Karpas-422 (cell line): ENCODE measurements around the gene EFCAB3. TPM values are rescaled to one million over a fixed set of nuclear protein-coding genes. Genes with fewer than 3 reads are reported as not detected.
"Not testable (repeated sequence)": the region's sequence is repeated elsewhere in the genome, so short reads cannot be mapped to it uniquely, and the experiment has no call there.

ENCODE experiments used
- DNase-seq: peaks from one replicate; pipeline ENCODE4 v3.0.0-alpha.2; 2015
- H2AFZ ChIP-seq: fragments of 200-600 bp; sonication (generic); 2 replicates; pipeline ENCODE4 v1.6.1; 2014; ENCODE audit warnings: antibody characterized with exemption, low read length, mixed read lengths
- H3K27ac ChIP-seq: fragments of 200-600 bp; sonication (generic); 2 replicates; pipeline ENCODE4 v1.5.1; 2014; ENCODE audit warnings: mild to moderate bottlenecking, low read length, moderate library complexity
- H3K27me3 ChIP-seq: fragments of 200-600 bp; sonication (generic); 2 replicates; pipeline ENCODE4 v1.6.1; 2014; ENCODE audit warnings: low read length, mixed read lengths
- H3K36me3 ChIP-seq: fragments of 200-600 bp; sonication (generic); 2 replicates; pipeline ENCODE4 v1.6.1; 2014; ENCODE audit warnings: low read length, mixed read lengths; ENCODE audit not compliant: insufficient read depth
- H3K4me1 ChIP-seq: fragments of 200-600 bp; sonication (generic); 2 replicates; pipeline ENCODE4 v1.6.1; 2014; ENCODE audit warnings: mild to moderate bottlenecking, low read length, mixed read lengths
- H3K4me2 ChIP-seq: fragments of 200-600 bp; sonication (generic); 2 replicates; pipeline ENCODE4 v1.6.1; 2014; ENCODE audit warnings: low read length, low read depth, mild to moderate bottlenecking; ENCODE audit not compliant: poor library complexity, severe bottlenecking
- H3K4me3 ChIP-seq: fragments of 200-600 bp; sonication (generic); 2 replicates; pipeline ENCODE4 v1.5.1; 2014; ENCODE audit warnings: mild to moderate bottlenecking, antibody characterized with exemption, low read length, mixed read lengths
- H3K79me2 ChIP-seq: fragments of 200-600 bp; sonication (generic); 2 replicates; pipeline ENCODE4 v1.6.1; 2014; ENCODE audit warnings: mild to moderate bottlenecking, low read length, mixed read lengths
- H3K9ac ChIP-seq: fragments of 200-600 bp; sonication (generic); 2 replicates; pipeline ENCODE4 v1.6.0; 2014; ENCODE audit warnings: low read length
- H3K9me2 ChIP-seq: fragments of 200-600 bp; sonication (generic), shearing (Covaris generic); replicated peaks from 2 replicates; pipeline ENCODE4 v1.6.0; 2014; ENCODE audit warnings: mild to moderate bottlenecking, low read length, moderate library complexity; ENCODE audit not compliant: insufficient read depth
- H3K9me3 ChIP-seq: fragments of 300-700, 200-600 bp; sonication (generic); 2 replicates; pipeline ENCODE4 v1.6.1; 2014; ENCODE audit warnings: low read length, mixed read lengths
- H4K20me1 ChIP-seq: fragments of 200-600 bp; sonication (generic); 2 replicates; pipeline ENCODE4 v1.6.1; 2014; ENCODE audit warnings: mild to moderate bottlenecking, antibody characterized with exemption, low read length, low read depth; ENCODE audit not compliant: insufficient read depth
- total RNA-seq: library from RNA; depleted of rRNA; stranded (reverse); fragments of >200 nt; shearing (Covaris generic); gene quantifications from 2 replicates; pipeline ENCODE4 v1.2.3, GENCODE V29; 2014; ENCODE audit warnings: low replicate concordance

Gene EFCAB3
- total RNA-seq, 1 experiment from 2014 or later, result not detected

DNA sequence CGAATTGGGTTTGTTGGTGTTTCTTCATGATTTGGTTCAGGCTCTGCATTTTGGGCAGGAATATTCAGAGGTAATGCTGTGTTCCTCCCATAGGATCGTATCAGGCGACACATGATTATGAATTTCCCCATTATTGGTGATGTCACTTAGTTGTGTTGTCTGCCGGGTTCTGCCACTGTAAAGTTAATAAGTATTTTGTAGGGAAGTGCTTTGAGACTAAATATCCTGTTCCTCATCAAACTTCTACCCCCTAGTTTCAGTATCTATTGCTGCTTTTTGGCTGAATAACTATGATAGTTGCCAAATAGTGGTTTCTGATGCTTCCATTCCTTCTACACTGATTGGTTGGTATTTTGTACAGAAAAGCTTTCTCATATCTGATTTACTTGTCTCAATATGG lies 71.8 kb downstream of the EFCAB3 start:
- not testable (repeated sequence) for H2AFZ ChIP-seq, H3K4me3 ChIP-seq, H4K20me1 ChIP-seq, H3K9me2 ChIP-seq, H3K79me2 ChIP-seq, H3K27me3 ChIP-seq, H3K9me3 ChIP-seq, H3K36me3 ChIP-seq
- H3K27ac ChIP-seq, result peak overlapping the region; percentile 99
- DNase-seq, result peak; percentile 44
- H3K9ac ChIP-seq, result peak overlapping the region; percentile 61; the same call in 1 of the 2 replicates
- H3K4me1 ChIP-seq, result peaks cover 37% of the 10 kb centered on the region
- H3K4me2 ChIP-seq, result peak overlapping the region; percentile 71

DNA sequence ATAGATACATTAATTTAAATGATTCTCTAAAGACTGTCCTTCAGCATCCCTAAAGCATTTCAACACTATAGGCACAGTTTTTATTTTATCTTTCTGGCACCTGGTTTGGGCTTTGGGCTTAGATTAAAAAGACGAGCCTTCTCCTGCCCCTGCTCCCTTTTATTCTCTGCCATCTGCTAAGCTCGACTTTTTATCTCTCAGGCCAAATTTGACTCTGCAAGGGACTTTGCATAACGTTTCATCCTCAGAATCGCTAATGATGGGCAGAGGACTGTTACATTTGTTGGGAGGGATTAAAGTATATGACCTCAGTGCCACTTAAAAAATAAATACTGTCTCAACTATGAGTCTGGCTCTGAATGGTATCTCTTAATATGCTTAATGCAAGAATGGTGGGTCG lies 72.7 kb downstream of the EFCAB3 start:
- not testable (repeated sequence) for H3K79me2 ChIP-seq, H4K20me1 ChIP-seq, H3K36me3 ChIP-seq, H3K9me2 ChIP-seq, H2AFZ ChIP-seq, H3K9me3 ChIP-seq, H3K27me3 ChIP-seq
- Histone ChIP-seq H3K4me2 (peak overlapping the region; percentile 71), H3K9ac (peak overlapping the region; percentile 61), H3K27ac (peak overlapping the region; percentile 99), H3K4me1 (peaks cover 37% of the 10 kb centered on the region), H3K4me3 (0 out of 2 replicates have a peak overlapping the region, but pooled peaks have one; percentile 52)
- DNase-seq, result peak; percentile 88

DNA sequence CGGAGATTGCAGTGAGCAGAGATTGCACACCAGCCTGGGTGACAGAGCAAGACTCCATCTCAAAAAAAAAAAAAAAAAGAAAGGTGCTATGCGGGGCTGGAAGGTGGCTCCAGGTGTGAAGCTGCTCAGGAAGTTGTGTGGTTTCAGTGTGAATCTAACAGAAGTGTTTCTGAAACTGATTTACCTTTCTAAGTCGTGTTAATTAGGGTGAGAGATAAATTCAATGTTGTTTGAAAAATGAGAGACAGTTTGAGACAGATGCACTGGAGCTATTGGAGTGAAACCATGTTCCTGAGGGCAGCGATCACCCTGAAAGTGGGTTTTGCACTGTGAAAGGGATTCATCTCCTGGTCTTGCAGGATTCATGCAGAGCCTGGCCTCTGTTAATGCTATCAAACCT lies 73.3 kb downstream of the EFCAB3 start:
- not testable (repeated sequence) for H2AFZ ChIP-seq, H3K79me2 ChIP-seq, H3K9me2 ChIP-seq, H3K27me3 ChIP-seq, H3K36me3 ChIP-seq, H4K20me1 ChIP-seq, H3K9me3 ChIP-seq
- peak overlapping the region; percentile 71 for H3K4me2 ChIP-seq
- H3K27ac ChIP-seq, result peak overlapping the region; percentile 99
- H3K4me1 ChIP-seq, result peaks cover 38% of the 10 kb centered on the region
- DNase-seq, result peak; percentile 69
- peak overlapping the region; percentile 61 for H3K9ac ChIP-seq
- H3K4me3 ChIP-seq, result peak overlapping the region; percentile 52

DNA sequence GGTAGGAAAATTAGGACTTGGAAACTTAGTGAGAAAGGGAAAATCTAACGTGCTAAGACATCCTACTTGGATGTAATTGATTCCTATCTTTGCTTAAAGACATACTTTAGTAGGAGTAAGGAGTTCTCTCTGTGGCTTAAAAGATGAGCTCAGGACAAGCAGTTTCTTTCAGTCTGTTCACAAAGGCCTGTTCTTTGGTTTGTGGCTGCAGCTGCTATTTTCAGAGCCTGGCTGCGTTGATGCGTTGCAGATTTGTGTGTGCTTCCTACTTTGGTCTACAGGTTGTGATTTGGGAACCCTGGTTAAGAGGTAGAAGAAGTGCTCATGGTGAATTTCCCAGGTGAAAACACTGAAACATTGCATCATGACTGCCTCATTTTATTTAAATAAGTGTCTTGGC lies 73.8 kb downstream of the EFCAB3 start:
- peak overlapping the region; percentile 61 for H3K9ac ChIP-seq
- peak overlapping the region; percentile 71 for H3K4me2 ChIP-seq
- not testable (repeated sequence) for H3K27me3 ChIP-seq, H4K20me1 ChIP-seq, H3K79me2 ChIP-seq, H3K9me2 ChIP-seq, H3K9me3 ChIP-seq, H2AFZ ChIP-seq, H3K36me3 ChIP-seq
- DNase-seq, result peak; percentile 79
- peaks cover 40% of the 10 kb centered on the region for H3K4me1 ChIP-seq
- H3K27ac ChIP-seq, result peak overlapping the region; percentile 99
- H3K4me3 ChIP-seq, result peak overlapping the region; percentile 52

DNA sequence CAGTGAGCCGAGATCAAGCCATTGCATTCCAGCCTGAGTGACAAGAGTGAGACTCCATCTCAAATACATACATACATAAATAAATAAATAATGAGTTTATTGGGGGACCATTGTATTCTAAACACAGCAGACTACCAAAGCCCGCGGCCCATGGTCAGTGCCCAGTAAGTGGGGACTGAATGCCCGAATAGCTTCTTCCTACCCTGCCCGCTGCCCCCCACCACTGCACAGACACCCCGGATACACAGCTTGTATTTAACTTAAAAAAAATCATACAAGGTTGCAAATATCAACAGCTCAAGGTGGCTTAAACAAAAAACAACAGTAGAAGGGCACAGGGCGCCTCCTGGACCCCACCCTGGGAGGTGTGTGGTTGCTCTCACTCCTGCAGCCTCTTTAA lies 75.7 kb downstream of the EFCAB3 start:
- Histone ChIP-seq H3K79me2 (no peaks in the 10 kb centered on the region), H3K4me1 (peaks cover 40% of the 10 kb centered on the region), H3K9ac (no peak overlapping the region), H4K20me1 (no peaks in the 10 kb centered on the region), H3K27ac (no peak overlapping the region), H3K9me2 (no peaks in the 10 kb centered on the region), H3K9me3 (no peaks in the 10 kb centered on the region), H3K4me3 (no peak overlapping the region), H3K4me2 (no peak overlapping the region), H2AFZ (no peak overlapping the region), H3K27me3 (no peaks in the 10 kb centered on the region), H3K36me3 (no peaks in the 10 kb centered on the region)
- DNase-seq, result no peak

DNA sequence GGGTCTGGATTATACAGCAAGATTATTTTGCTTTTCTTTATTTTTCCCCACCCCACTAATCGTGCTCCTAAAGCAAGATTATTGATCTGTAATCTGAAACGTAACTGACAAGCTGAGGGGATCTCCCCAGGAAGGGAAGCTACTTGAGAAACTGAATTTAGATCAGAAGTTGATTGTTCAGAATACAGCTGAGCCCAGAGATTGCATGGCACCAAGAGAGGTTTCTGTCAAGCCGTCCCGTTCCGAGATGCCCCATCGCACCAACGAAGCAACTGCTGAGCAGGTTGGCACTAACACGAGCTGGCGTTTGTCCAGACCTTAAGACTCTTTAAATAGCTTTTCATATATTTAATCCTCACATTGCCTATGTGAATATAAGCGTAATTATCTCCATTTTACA lies 78.1 kb downstream of the EFCAB3 start:
- H3K27me3 ChIP-seq, H3K4me3 ChIP-seq, H3K9me3 ChIP-seq, H4K20me1 ChIP-seq, H3K4me2 ChIP-seq, H3K36me3 ChIP-seq, H3K9me2 ChIP-seq, H3K9ac ChIP-seq, H3K27ac ChIP-seq, DNase-seq, H2AFZ ChIP-seq, H3K79me2 ChIP-seq: not testable (repeated sequence)
- peaks cover 35% of the 10 kb centered on the region for H3K4me1 ChIP-seq

DNA sequence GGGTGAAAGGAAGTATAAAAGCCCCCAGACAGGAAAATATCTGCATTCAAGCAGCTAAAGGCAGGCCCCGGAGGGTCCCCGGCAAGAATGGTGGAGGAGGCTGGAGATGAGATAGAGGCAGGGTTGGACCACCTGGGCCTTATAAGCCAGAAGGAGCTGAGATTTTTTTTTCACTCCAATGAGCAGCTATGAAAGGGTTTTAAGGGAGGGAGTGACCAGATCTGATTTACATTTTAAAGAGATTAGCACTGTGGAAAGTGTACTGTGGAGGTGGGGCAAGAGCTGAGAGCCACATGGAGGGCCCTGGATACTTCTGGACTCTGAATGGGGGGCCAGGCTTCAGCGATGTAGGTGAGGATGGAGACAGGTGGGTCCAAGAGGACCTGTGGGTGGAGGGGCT lies 84.1 kb downstream of the EFCAB3 start:
- H3K27me3 ChIP-seq, H3K9me3 ChIP-seq, H4K20me1 ChIP-seq, H3K36me3 ChIP-seq, H2AFZ ChIP-seq, H3K9me2 ChIP-seq, H3K9ac ChIP-seq, H3K79me2 ChIP-seq, H3K4me3 ChIP-seq: not testable (repeated sequence)
- DNase-seq, result peak; percentile 71
- Histone ChIP-seq H3K4me2 (peak overlapping the region; percentile 32), H3K27ac (peak overlapping the region; percentile 34; the same call in 1 of the 2 replicates), H3K4me1 (peaks cover 26% of the 10 kb centered on the region)

DNA sequence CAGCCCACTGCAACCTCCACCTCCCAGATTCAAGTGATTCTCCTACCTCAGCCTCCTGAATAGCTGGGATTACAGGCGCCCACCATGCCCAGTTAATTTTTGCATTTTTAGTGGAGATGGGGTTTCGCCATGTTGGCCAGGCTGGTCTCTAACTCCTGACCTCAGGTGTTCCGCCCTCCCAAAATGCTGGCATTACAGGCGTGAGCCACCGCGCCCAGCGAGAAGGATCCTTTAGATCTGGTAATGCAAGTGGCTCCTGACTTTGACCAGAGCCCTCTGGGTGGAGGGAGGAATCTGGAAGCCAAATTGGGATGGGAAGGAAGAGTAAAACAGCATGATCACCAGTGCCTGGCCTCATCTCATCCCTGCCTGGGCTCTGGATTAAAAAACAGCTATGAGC lies 84.9 kb downstream of the EFCAB3 start:
- not testable (repeated sequence) for H4K20me1 ChIP-seq, H3K4me2 ChIP-seq, DNase-seq, H3K4me3 ChIP-seq, H3K9me2 ChIP-seq, H2AFZ ChIP-seq, H3K36me3 ChIP-seq, H3K27me3 ChIP-seq, H3K27ac ChIP-seq, H3K9me3 ChIP-seq, H3K9ac ChIP-seq, H3K79me2 ChIP-seq
- H3K4me1 ChIP-seq, result peaks cover 26% of the 10 kb centered on the region
